ENCODE data around the gene TECPR2.

Gene TECPR2

GRCh38 chr14:102493585-102493984 lies 130.8 kb downstream of the TECPR2 start:
- H3K36me3 ChIP-seq (ENCODE audit: control insufficient read depth, insufficient read depth, low read length), result no peaks in the 10 kb centered on the region
- H3K79me2 ChIP-seq, result peaks cover 10% of the 10 kb centered on the region
- no peaks in the 10 kb centered on the region for H3K9me3 ChIP-seq (ENCODE audit: control insufficient read depth, low read length)
- no peaks in the 10 kb centered on the region for H3K27me3 ChIP-seq (ENCODE audit: control insufficient read depth, insufficient read depth, low read length)
- H3K4me1 ChIP-seq, result no peaks in the 10 kb centered on the region
- no peak overlapping the region for H2AFZ ChIP-seq
- no peak overlapping the region for H3K9ac ChIP-seq
- no peak overlapping the region for H3K27ac ChIP-seq
- no peak overlapping the region for H3K4me3 ChIP-seq (ENCODE audit: low read depth, low read length)
- no peak overlapping the region for H3K4me2 ChIP-seq (ENCODE audit: low read length)
- TF ChIP-seq, protein P1, sequence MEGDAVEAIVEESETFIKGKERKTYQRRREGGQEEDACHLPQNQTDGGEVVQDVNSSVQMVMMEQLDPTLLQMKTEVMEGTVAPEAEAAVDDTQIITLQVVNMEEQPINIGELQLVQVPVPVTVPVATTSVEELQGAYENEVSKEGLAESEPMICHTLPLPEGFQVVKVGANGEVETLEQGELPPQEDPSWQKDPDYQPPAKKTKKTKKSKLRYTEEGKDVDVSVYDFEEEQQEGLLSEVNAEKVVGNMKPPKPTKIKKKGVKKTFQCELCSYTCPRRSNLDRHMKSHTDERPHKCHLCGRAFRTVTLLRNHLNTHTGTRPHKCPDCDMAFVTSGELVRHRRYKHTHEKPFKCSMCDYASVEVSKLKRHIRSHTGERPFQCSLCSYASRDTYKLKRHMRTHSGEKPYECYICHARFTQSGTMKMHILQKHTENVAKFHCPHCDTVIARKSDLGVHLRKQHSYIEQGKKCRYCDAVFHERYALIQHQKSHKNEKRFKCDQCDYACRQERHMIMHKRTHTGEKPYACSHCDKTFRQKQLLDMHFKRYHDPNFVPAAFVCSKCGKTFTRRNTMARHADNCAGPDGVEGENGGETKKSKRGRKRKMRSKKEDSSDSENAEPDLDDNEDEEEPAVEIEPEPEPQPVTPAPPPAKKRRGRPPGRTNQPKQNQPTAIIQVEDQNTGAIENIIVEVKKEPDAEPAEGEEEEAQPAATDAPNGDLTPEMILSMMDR (IDR thresholded peaks at IDR 0.05), result no peak

DNA sequence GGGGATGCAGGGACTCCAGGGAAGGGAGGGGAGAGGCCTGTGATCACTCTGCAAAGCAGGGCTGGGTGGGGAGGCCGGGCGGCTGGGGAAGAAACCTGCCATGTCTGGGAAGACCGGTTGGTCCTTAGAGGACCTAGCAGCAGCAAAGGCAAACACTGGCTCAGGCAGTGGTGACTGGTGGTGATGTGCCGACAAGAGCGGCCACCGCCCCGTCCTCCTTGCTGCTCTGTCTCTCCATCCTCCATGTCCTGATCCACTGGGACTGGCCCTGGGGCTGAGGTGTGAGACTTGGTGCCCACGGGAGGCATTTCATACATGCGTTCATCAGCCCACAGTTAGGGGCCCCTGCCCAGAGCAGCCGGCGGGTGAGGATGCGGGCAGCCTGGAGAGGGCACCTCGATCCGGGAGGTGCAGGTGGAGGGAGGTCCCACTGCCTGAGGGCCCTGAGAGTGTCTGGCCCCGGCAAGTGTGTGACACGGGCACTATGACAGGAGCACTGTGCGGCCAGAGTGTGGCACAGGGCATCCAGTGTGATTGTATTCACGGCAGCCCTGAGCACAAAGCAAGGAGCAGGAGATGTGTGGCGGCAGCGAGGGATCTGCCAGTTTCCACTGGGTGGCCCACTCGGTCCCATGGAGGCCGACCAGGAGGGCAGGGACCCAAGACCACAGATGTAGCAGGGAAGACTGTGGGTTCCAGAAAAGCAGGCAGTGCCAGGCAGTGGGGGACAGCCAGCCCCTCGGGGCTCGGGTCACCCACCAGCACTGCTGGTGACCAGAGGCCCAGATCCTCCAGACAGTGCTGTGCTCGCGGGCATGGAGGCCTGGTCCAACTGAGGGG lies 133.0 kb downstream of the TECPR2 start:
- H3K4me3 ChIP-seq (ENCODE audit: low read depth, low read length), result no peak overlapping the region
- no peak overlapping the region for H3K9ac ChIP-seq
- no peak overlapping the region for H2AFZ ChIP-seq
- H3K9me3 ChIP-seq (ENCODE audit: control insufficient read depth, low read length), result no peaks in the 10 kb centered on the region
- no peaks in the 10 kb centered on the region for H3K27me3 ChIP-seq (ENCODE audit: control insufficient read depth, insufficient read depth, low read length)
- H3K79me2 ChIP-seq, result no peaks in the 10 kb centered on the region
- H3K4me2 ChIP-seq (ENCODE audit: low read length), result no peak overlapping the region
- H3K36me3 ChIP-seq (ENCODE audit: control insufficient read depth, insufficient read depth, low read length), result no peaks in the 10 kb centered on the region
- no peaks in the 10 kb centered on the region for H3K4me1 ChIP-seq
- TF ChIP-seq, protein P1 (IDR thresholded peaks at IDR 0.05), result no peak
- H3K27ac ChIP-seq, result no peak overlapping the region

GRCh38 chr14:102496331-102496691 lies 133.6 kb downstream of the TECPR2 start:
- Histone ChIP-seq H3K4me2 (ENCODE audit: low read length) (no peak overlapping the region), H3K9me3 (ENCODE audit: control insufficient read depth, low read length) (no peaks in the 10 kb centered on the region), H3K79me2 (no peaks in the 10 kb centered on the region), H3K9ac (no peak overlapping the region), H3K27me3 (ENCODE audit: control insufficient read depth, insufficient read depth, low read length) (no peaks in the 10 kb centered on the region), H3K36me3 (ENCODE audit: control insufficient read depth, insufficient read depth, low read length) (no peaks in the 10 kb centered on the region), H3K27ac (no peak overlapping the region), H3K4me3 (ENCODE audit: low read depth, low read length) (no peak overlapping the region), H2AFZ (no peak overlapping the region), H3K4me1 (no peaks in the 10 kb centered on the region)
- TF ChIP-seq, protein P1 (IDR thresholded peaks at IDR 0.05), result no peak

GRCh38 chr14:102496958-102497744 lies 134.4 kb downstream of the TECPR2 start:
- Histone ChIP-seq H3K79me2 (no peaks in the 10 kb centered on the region), H3K4me1 (no peaks in the 10 kb centered on the region), H3K4me3 (ENCODE audit: low read depth, low read length) (no peak overlapping the region), H3K36me3 (ENCODE audit: control insufficient read depth, insufficient read depth, low read length) (no peaks in the 10 kb centered on the region), H3K4me2 (ENCODE audit: low read length) (no peak overlapping the region), H3K9me3 (ENCODE audit: control insufficient read depth, low read length) (no peaks in the 10 kb centered on the region), H3K27me3 (ENCODE audit: control insufficient read depth, insufficient read depth, low read length) (no peaks in the 10 kb centered on the region), H3K27ac (no peak overlapping the region), H3K9ac (no peak overlapping the region), H2AFZ (no peak overlapping the region)
- TF ChIP-seq, protein P1 (IDR thresholded peaks at IDR 0.05), result no peak
